Measurements from ENCODE around the gene SRGAP2B. TPM values are rescaled to one million over a fixed set of nuclear protein-coding genes. Genes with fewer than 3 reads are reported as not detected.
"Not testable (repeated sequence)": the region's sequence is repeated elsewhere in the genome, so short reads cannot be mapped to it uniquely, and the experiment has no call there.

Gene SRGAP2B
- total and polyA plus RNA-seq, 2 donors: 7.0 to 10.3 TPM

GRCh38 chr1:145074021-145074559 is 21.0 kb downstream of the SRGAP2B start:
- H3K27ac ChIP-seq (ENCODE audit: low read depth in 1 of 2, low read length in 1 of 2); H3K4me1 ChIP-seq (ENCODE audit: control insufficient read depth in 2 of 2, insufficient read depth in 2 of 2, low read length in 2 of 2): not testable (repeated sequence)

GRCh38 chr1:145071569-145071968 is 23.6 kb downstream of the SRGAP2B start:
- H3K4me3 ChIP-seq (ENCODE audit: low read length in 2 of 2); H3K36me3 ChIP-seq (ENCODE audit: control insufficient read depth in 2 of 2, insufficient read depth in 2 of 2, low read length in 1 of 2); H3K9me3 ChIP-seq (ENCODE audit: control insufficient read depth in 2 of 2, insufficient read depth in 1 of 2, low read length in 1 of 2); DNase-seq (ENCODE audit: low read depth in 6 of 9, low spot score in 9 of 9); H3K27me3 ChIP-seq (ENCODE audit: control insufficient read depth in 2 of 2, insufficient read depth in 1 of 2, low read length in 1 of 2); H3K4me1 ChIP-seq (ENCODE audit: control insufficient read depth in 2 of 2, insufficient read depth in 2 of 2, low read length in 2 of 2); H3K27ac ChIP-seq (ENCODE audit: low read depth in 1 of 2, low read length in 1 of 2): not testable (repeated sequence)
- WGBS: no CpG with 5 or more reads among the region's 6 CpGs

More at GRCh38 chr1:145074021-145074559, 21.0 kb downstream of the SRGAP2B start:
- H3K36me3 ChIP-seq (ENCODE audit: control insufficient read depth in 2 of 2, insufficient read depth in 2 of 2, low read length in 1 of 2); H3K27me3 ChIP-seq (ENCODE audit: control insufficient read depth in 2 of 2, insufficient read depth in 1 of 2, low read length in 1 of 2); H3K9me3 ChIP-seq (ENCODE audit: control insufficient read depth in 2 of 2, insufficient read depth in 1 of 2, low read length in 1 of 2); DNase-seq (ENCODE audit: low read depth in 6 of 9, low spot score in 9 of 9); H3K4me3 ChIP-seq (ENCODE audit: low read length in 2 of 2): not testable (repeated sequence)
- 92% methylated on average over 3 of the region's 6 CpGs for WGBS

GRCh38 chr1:145066486-145066885 is 28.6 kb downstream of the SRGAP2B start:
- not testable (repeated sequence) for H3K4me3 ChIP-seq (ENCODE audit: low read length in 2 of 2); H3K4me1 ChIP-seq (ENCODE audit: control insufficient read depth in 2 of 2, insufficient read depth in 2 of 2, low read length in 2 of 2); H3K36me3 ChIP-seq (ENCODE audit: control insufficient read depth in 2 of 2, insufficient read depth in 2 of 2, low read length in 1 of 2); H3K27me3 ChIP-seq (ENCODE audit: control insufficient read depth in 2 of 2, insufficient read depth in 1 of 2, low read length in 1 of 2); DNase-seq (ENCODE audit: low read depth in 6 of 9, low spot score in 9 of 9); H3K9me3 ChIP-seq (ENCODE audit: control insufficient read depth in 2 of 2, insufficient read depth in 1 of 2, low read length in 1 of 2); H3K27ac ChIP-seq (ENCODE audit: low read depth in 1 of 2, low read length in 1 of 2)
- no CpG with 5 or more reads among the region's 10 CpGs for WGBS

- not testable (repeated sequence) for H3K27ac ChIP-seq (ENCODE audit: low read depth in 1 of 2, low read length in 1 of 2); H3K9me3 ChIP-seq (ENCODE audit: control insufficient read depth in 2 of 2, insufficient read depth in 1 of 2, low read length in 1 of 2); H3K36me3 ChIP-seq (ENCODE audit: control insufficient read depth in 2 of 2, insufficient read depth in 2 of 2, low read length in 1 of 2); H3K4me1 ChIP-seq (ENCODE audit: control insufficient read depth in 2 of 2, insufficient read depth in 2 of 2, low read length in 2 of 2); DNase-seq (ENCODE audit: low read depth in 6 of 9, low spot score in 9 of 9); H3K27me3 ChIP-seq (ENCODE audit: control insufficient read depth in 2 of 2, insufficient read depth in 1 of 2, low read length in 1 of 2); H3K4me3 ChIP-seq (ENCODE audit: low read length in 2 of 2)
- 41% methylated on average over 2 of the region's 5 CpGs for WGBS
Measured at GRCh38 chr1:145065194-145065826, 29.8 kb downstream of the SRGAP2B start.

GRCh38 chr1:145063941-145064648 is 31.0 kb downstream of the SRGAP2B start:
- not testable (repeated sequence) for H3K27me3 ChIP-seq (ENCODE audit: control insufficient read depth in 2 of 2, insufficient read depth in 1 of 2, low read length in 1 of 2); H3K9me3 ChIP-seq (ENCODE audit: control insufficient read depth in 2 of 2, insufficient read depth in 1 of 2, low read length in 1 of 2); DNase-seq (ENCODE audit: low read depth in 6 of 9, low spot score in 9 of 9); H3K36me3 ChIP-seq (ENCODE audit: control insufficient read depth in 2 of 2, insufficient read depth in 2 of 2, low read length in 1 of 2); H3K4me3 ChIP-seq (ENCODE audit: low read length in 2 of 2); H3K4me1 ChIP-seq (ENCODE audit: control insufficient read depth in 2 of 2, insufficient read depth in 2 of 2, low read length in 2 of 2); H3K27ac ChIP-seq (ENCODE audit: low read depth in 1 of 2, low read length in 1 of 2)
- no CpG with 5 or more reads among the region's 2 CpGs for WGBS

- H3K4me3 ChIP-seq (ENCODE audit: low read length in 2 of 2); DNase-seq (ENCODE audit: low read depth in 6 of 9, low spot score in 9 of 9); H3K27ac ChIP-seq (ENCODE audit: low read depth in 1 of 2, low read length in 1 of 2); H3K4me1 ChIP-seq (ENCODE audit: control insufficient read depth in 2 of 2, insufficient read depth in 2 of 2, low read length in 2 of 2); H3K36me3 ChIP-seq (ENCODE audit: control insufficient read depth in 2 of 2, insufficient read depth in 2 of 2, low read length in 1 of 2); H3K27me3 ChIP-seq (ENCODE audit: control insufficient read depth in 2 of 2, insufficient read depth in 1 of 2, low read length in 1 of 2); H3K9me3 ChIP-seq (ENCODE audit: control insufficient read depth in 2 of 2, insufficient read depth in 1 of 2, low read length in 1 of 2): not testable (repeated sequence)
- 100% methylated on average over 1 of the region's 2 CpGs for WGBS
Measured at GRCh38 chr1:145063285-145063684, 31.8 kb downstream of the SRGAP2B start.

GRCh38 chr1:145058184-145058583 is 36.9 kb downstream of the SRGAP2B start:
- no CpG with 5 or more reads among the region's 3 CpGs for WGBS
- H3K36me3 ChIP-seq (ENCODE audit: control insufficient read depth in 2 of 2, insufficient read depth in 2 of 2, low read length in 1 of 2); DNase-seq (ENCODE audit: low read depth in 6 of 9, low spot score in 9 of 9): not testable (repeated sequence)

GRCh38 chr1:145055217-145055760 is 39.8 kb downstream of the SRGAP2B start:
- not testable (repeated sequence) for H3K27me3 ChIP-seq (ENCODE audit: control insufficient read depth in 2 of 2, insufficient read depth in 1 of 2, low read length in 1 of 2); H3K36me3 ChIP-seq (ENCODE audit: control insufficient read depth in 2 of 2, insufficient read depth in 2 of 2, low read length in 1 of 2); H3K27ac ChIP-seq (ENCODE audit: low read depth in 1 of 2, low read length in 1 of 2); H3K9me3 ChIP-seq (ENCODE audit: control insufficient read depth in 2 of 2, insufficient read depth in 1 of 2, low read length in 1 of 2); H3K4me1 ChIP-seq (ENCODE audit: control insufficient read depth in 2 of 2, insufficient read depth in 2 of 2, low read length in 2 of 2); DNase-seq (ENCODE audit: low read depth in 6 of 9, low spot score in 9 of 9); H3K4me3 ChIP-seq (ENCODE audit: low read length in 2 of 2)
- no CpG with 5 or more reads among the region's 4 CpGs for WGBS

More at GRCh38 chr1:145058184-145058583, 36.9 kb downstream of the SRGAP2B start:
- H3K9me3 ChIP-seq (ENCODE audit: control insufficient read depth in 2 of 2, insufficient read depth in 1 of 2, low read length in 1 of 2); H3K4me1 ChIP-seq (ENCODE audit: control insufficient read depth in 2 of 2, insufficient read depth in 2 of 2, low read length in 2 of 2); H3K4me3 ChIP-seq (ENCODE audit: low read length in 2 of 2); H3K27ac ChIP-seq (ENCODE audit: low read depth in 1 of 2, low read length in 1 of 2); H3K27me3 ChIP-seq (ENCODE audit: control insufficient read depth in 2 of 2, insufficient read depth in 1 of 2, low read length in 1 of 2): not testable (repeated sequence)

GRCh38 chr1:145053428-145053827 is 41.7 kb downstream of the SRGAP2B start:
- no CpG with 5 or more reads among the region's 4 CpGs for WGBS
- H3K27ac ChIP-seq (ENCODE audit: low read depth in 1 of 2, low read length in 1 of 2); H3K4me1 ChIP-seq (ENCODE audit: control insufficient read depth in 2 of 2, insufficient read depth in 2 of 2, low read length in 2 of 2); H3K36me3 ChIP-seq (ENCODE audit: control insufficient read depth in 2 of 2, insufficient read depth in 2 of 2, low read length in 1 of 2); DNase-seq (ENCODE audit: low read depth in 6 of 9, low spot score in 9 of 9); H3K9me3 ChIP-seq (ENCODE audit: control insufficient read depth in 2 of 2, insufficient read depth in 1 of 2, low read length in 1 of 2); H3K27me3 ChIP-seq (ENCODE audit: control insufficient read depth in 2 of 2, insufficient read depth in 1 of 2, low read length in 1 of 2); H3K4me3 ChIP-seq (ENCODE audit: low read length in 2 of 2): not testable (repeated sequence)
